Stimulated activated CD4-positive, alpha-beta T cell treated with anti-CD3 and anti-CD28 coated beads, Interleukin-2, amount 100 ng/mL, for 24 hours (primary cell): Measurements from ENCODE around the gene RSAD2.

Experiments
- DNase-seq, 2 donors: peaks; one replicate each; pipeline ENCODE4 v3.0.0-alpha.2; 2020

The RSAD2 gene

DNA sequence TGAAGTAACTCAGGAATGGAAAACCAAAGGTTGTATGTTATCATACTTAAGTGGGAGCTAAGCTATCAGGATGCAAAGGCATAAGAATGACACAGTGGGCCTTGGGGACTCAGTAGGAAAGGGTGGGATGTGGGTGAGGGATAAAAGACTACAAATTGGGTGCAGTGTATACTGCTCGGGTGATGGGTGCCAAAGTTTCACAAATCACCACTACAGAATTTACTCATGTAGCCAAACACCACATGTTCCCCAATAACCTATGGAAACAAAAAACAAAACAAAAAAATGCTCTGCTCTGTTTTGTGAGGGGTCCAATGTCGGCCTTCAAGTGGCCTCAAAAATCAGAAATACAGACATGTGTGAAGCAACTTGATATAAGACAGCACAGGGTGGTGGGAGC is 30.7 kb downstream of the RSAD2 start:
- no peak for DNase-seq

DNA sequence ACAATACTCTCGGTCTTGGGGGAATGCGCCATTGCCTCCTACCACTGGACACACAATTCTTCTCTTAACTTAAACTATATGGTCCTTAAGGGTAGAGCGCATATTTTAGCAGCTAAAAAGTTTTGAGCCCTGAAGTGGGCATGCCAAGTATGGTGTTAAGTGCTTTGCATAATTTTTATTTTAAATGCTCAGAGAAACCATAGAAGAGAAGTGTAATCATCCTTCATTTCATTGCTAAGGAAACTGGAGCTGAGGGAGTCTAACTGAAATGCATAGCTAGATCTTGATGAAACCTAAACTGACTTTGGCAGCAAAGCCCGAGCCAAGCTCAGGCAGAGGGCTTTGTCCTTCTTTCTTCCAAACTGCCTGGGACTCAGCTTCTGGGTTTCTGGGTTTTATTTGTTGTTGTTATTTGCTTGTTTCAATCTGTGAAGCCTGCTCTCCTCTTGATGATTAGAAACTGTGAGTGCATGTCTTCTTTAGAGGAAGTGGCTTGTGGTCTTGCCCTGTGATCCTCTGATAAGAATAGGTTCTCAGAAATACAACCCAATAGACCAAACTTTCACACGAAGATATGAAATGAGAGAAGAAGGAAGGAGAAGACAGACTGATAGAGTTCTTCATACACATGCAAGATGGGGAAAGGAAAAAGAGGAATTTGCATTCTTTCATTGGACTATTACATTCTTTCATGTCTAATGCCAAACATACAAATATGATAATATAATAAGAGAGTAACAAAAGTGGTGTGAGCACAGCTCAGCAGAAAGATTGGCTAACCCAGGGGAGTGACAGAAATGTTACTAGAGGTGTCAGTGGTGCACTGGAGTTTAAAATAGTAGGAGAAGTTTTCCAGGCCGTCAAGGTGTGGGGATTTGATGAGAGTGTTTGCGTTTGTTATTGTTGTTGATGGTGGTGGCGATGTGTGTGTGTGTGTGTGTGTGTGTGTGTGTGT is 32.1 kb downstream of the RSAD2 start:
- no peak for DNase-seq

DNA sequence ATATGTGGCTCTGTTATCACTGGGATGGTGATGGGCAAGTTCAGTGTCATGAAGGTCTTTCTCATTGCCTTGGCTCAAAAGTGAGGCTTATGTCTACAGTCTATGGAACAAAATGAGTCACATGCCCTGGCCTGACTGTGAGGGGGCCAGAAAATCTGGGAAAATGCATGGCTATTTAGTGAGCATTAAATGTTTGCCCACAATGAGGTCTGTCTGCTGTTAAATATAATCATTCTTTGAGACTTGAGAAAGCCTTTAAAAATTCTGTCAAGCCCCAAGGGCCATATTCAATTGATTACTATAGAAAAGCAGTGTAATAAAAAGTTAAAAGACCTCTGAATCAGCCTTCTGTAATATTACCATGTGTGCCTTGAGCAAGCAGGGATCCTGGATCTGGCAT is 34.1 kb downstream of the RSAD2 start:
- DNase-seq: no peak

- peak; percentile 54 to 57 for DNase-seq
These were observed 36.0 kb downstream of the RSAD2 start for GRCh38 chr2:6913415-6914157.

- no peak for DNase-seq
These were observed 37.3 kb downstream of the RSAD2 start for GRCh38 chr2:6914828-6915227.

- DNase-seq: no peak
These were observed 37.8 kb downstream of the RSAD2 start for GRCh38 chr2:6915399-6915798.

GRCh38 chr2:6916224-6916623 is 38.6 kb downstream of the RSAD2 start:
- no peak for DNase-seq

GRCh38 chr2:6916736-6917070 is 39.1 kb downstream of the RSAD2 start:
- DNase-seq: no peak

- DNase-seq: peak; percentile 79 to 81
These were observed 39.6 kb downstream of the RSAD2 start, which contains the start of gene RNF144A for GRCh38 chr2:6917071-6917760. Gene RNF144A (plus strand): TSS chr2:6917412. CDS start chr2:6996927, 79,515 bp downstream.

- DNase-seq: peak in 1 of 2 donors; percentile 32
These were observed 40.3 kb downstream of the RSAD2 start for GRCh38 chr2:6917761-6918421.

- DNase-seq: no peak
These were observed 42.5 kb downstream of the RSAD2 start for GRCh38 chr2:6919901-6920742.

DNA sequence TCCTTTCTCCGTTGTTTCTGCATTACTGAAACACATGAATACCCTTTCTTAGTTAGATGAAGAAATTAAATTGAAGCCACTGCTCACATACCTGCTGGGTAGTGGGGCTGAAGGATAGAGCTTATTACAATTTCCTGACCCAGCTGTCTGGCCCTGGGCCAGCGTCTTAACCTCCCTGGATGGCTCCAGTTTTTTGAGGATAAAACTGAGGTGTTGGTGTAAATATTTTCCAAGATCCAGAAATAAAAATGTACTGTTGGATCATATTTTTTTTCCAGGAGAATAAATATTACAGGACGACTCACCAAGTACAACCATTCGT is 43.1 kb downstream of the RSAD2 start:
- no peak for DNase-seq

DNA sequence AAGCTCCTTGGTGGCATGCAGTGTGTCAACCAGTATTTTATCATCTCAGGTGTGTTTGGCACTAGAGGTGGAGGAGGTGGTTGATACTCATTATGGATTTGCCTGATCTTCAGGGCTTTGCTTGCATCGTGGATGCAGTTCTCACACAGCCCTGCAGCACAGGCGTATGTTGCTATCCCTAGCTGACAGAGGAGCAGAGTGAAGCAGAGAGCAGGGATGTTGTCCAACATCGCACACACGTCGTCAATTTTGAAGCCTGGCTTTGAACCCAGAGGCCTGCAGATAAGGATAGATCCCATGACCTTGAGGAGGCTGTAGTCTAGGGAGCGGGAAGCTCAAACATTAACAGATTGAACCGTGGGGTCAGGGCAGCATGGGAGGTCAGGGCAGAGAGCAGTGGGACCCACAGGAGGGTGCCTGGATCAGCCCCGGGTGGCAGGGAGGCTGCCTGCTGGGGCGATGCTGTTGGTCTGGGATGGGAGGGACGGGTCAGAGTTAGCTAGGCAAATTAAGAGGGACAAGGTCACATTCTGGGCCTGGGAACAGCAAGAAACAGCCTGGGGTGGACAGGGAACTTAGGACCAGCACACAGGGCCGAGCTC is 43.8 kb downstream of the RSAD2 start:
- no peak for DNase-seq

DNA sequence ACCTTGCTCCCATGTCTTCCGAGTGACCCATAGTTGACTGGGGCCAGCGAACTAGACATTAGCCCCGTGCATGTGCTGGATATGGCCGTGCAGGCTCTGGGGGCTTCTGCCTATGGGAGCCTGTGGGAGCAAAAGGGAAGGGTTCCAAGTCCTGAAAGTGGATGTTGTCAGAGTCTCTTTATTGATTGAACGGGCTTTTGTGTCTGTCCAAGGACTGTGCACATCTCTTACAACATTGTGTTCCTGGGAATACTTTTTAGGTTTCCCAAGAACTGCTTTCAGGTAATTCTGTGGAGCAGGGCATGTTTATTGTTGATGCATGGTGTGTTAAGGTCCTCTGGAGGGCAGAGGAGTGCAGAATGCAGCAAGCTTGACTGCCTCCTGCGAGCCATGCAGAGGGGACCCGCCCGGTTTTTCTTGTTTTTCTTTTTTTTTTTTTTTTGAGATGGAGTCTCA is 44.7 kb downstream of the RSAD2 start:
- no peak for DNase-seq

- DNase-seq: no peak
These were observed 45.7 kb downstream of the RSAD2 start for GRCh38 chr2:6923319-6923718.

GRCh38 chr2:6924101-6924923 is 46.7 kb downstream of the RSAD2 start:
- no peak for DNase-seq

GRCh38 chr2:6924924-6925409 is 47.4 kb downstream of the RSAD2 start:
- no peak for DNase-seq

- DNase-seq: no peak
These were observed 48.6 kb downstream of the RSAD2 start for GRCh38 chr2:6926071-6926732.

DNA sequence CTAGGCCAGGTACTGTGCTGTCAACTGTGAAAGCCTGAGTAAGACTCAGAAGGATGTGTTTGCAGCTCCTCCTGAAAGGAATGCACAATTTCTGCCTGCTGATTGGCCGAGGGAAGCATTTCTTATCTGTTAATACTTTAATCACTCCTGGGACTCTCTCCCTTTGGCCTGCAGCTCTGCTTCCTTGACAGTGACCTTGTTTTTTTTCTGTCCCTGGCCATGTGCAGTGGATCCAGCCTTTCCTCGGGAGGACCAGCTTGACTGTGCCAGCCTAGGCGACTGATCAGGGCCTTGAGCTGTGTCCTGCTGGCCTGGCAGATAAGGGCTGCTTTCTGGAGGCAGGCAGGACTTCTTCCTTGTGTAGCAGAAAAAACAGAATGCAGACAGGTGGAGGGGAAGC is 49.6 kb downstream of the RSAD2 start:
- no peak for DNase-seq

GRCh38 chr2:6927753-6928152 is 50.2 kb downstream of the RSAD2 start:
- DNase-seq: no peak
